Measurements from ENCODE around the gene TENM4.
"Not testable (repeated sequence)": the region's sequence is repeated elsewhere in the genome, so short reads cannot be mapped to it uniquely, and the experiment has no call there.

Gene TENM4

GRCh38 chr11:78645226-78646202, 795.3 kb downstream of the TENM4 start:
- peak; percentile 46 to 60 for DNase-seq

GRCh38 chr11:78643676-78644056, 797.2 kb downstream of the TENM4 start:
- DNase-seq, result no peak

GRCh38 chr11:78642979-78643675, 797.7 kb downstream of the TENM4 start:
- no peak for DNase-seq

GRCh38 chr11:78641541-78641940, 799.3 kb downstream of the TENM4 start:
- no peak for DNase-seq

- DNase-seq, result no peak
Observed at GRCh38 chr11:78638704-78639380, 802.0 kb downstream of the TENM4 start.

- DNase-seq, result not testable (repeated sequence)
Observed at GRCh38 chr11:78637527-78637926, 803.3 kb downstream of the TENM4 start.

GRCh38 chr11:78635814-78636506, 804.9 kb downstream of the TENM4 start:
- DNase-seq, result no peak

GRCh38 chr11:78633516-78634310, 807.1 kb downstream of the TENM4 start:
- no peak for DNase-seq

GRCh38 chr11:78630561-78631303, 810.1 kb downstream of the TENM4 start:
- no peak for DNase-seq

GRCh38 chr11:78630155-78630554, 810.7 kb downstream of the TENM4 start:
- no peak for DNase-seq

GRCh38 chr11:78622666-78623065, 818.2 kb downstream of the TENM4 start:
- no peak for DNase-seq

GRCh38 chr11:78620159-78620558, 820.7 kb downstream of the TENM4 start:
- no peak for DNase-seq

- no peak for DNase-seq
Observed at GRCh38 chr11:78615724-78616123, 825.1 kb downstream of the TENM4 start.

- DNase-seq, result no peak
Observed at GRCh38 chr11:78613378-78613813, 827.4 kb downstream of the TENM4 start.

- DNase-seq, result no peak
Observed at GRCh38 chr11:78612721-78613377, 828.0 kb downstream of the TENM4 start.

GRCh38 chr11:78609321-78609720, 831.5 kb downstream of the TENM4 start:
- not testable (repeated sequence) for DNase-seq

- no peak for DNase-seq
Observed at GRCh38 chr11:78607696-78608095, 833.1 kb downstream of the TENM4 start.

- no peak for DNase-seq
Observed at GRCh38 chr11:78606667-78607066, 834.2 kb downstream of the TENM4 start.

- no peak for DNase-seq
Observed at GRCh38 chr11:78605296-78605695, 835.5 kb downstream of the TENM4 start.

GRCh38 chr11:78603792-78604191, 837.0 kb downstream of the TENM4 start:
- no peak for DNase-seq

Data from CD4-positive, alpha-beta T cell treated with Interleukin-1 beta for 1 hour (primary cell).